Measurements from ENCODE around the gene USP17L10.
"Not testable (repeated sequence)": the region's sequence is repeated elsewhere in the genome, so short reads cannot be mapped to it uniquely, and the experiment has no call there.

Gene USP17L10, protein sequence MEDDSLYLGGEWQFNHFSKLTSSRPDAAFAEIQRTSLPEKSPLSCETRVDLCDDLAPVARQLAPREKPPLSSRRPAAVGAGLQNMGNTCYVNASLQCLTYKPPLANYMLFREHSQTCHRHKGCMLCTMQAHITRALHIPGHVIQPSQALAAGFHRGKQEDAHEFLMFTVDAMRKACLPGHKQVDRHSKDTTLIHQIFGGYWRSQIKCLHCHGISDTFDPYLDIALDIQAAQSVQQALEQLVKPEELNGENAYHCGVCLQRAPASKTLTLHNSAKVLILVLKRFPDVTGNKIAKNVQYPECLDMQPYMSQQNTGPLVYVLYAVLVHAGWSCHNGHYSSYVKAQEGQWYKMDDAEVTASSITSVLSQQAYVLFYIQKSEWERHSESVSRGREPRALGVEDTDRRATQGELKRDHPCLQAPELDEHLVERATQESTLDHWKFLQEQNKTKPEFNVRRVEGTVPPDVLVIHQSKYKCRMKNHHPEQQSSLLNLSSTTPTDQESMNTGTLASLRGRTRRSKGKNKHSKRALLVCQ

GRCh38 chr4:9210357-9210756 lies at the start of gene USP17L10:
Gene USP17L10 (plus strand): TSS chr4:9210657. CDS start chr4:9210657, 0 bp downstream.
- DNase-seq (ENCODE audit: low read depth), result not testable (repeated sequence)

- not testable (repeated sequence) for DNase-seq (ENCODE audit: low read depth)
Observed at GRCh38 chr4:9165990-9166389, 44.5 kb upstream of the USP17L10 start.

- DNase-seq (ENCODE audit: low read depth), result not testable (repeated sequence)
Observed at GRCh38 chr4:9169791-9170459, 40.5 kb upstream of the USP17L10 start, which contains the start of gene FAM90A26. Gene FAM90A26 (plus strand): TSS chr4:9170409. CDS start chr4:9173173, 2,764 bp downstream.

DNA sequence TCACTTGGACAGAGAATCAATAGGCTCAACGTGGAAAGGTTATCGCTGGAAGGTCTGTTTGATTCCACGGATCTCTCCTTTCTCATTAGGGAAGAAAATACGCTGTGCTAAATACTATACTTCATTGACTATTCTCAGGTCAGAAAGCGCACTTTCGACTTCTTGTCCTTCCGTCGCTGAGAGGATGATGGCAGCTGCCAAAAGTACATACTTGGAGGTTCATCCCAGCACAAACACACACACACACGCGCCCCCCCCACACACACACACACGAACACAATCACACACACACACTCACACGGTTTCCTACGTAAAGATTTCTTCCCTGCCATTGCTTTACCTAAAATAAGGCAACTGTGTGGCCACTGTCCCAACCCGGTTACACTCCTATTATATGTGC lies 4.2 kb downstream of the USP17L10 start:
- DNase-seq (ENCODE audit: low read depth), result not testable (repeated sequence)

GRCh38 chr4:9215105-9215504 lies 4.6 kb downstream of the USP17L10 start, which contains the start of gene USP17L11:
Gene USP17L11 (plus strand): TSS chr4:9215405. CDS start chr4:9215405, 0 bp downstream.
- not testable (repeated sequence) for DNase-seq (ENCODE audit: low read depth)

DNA sequence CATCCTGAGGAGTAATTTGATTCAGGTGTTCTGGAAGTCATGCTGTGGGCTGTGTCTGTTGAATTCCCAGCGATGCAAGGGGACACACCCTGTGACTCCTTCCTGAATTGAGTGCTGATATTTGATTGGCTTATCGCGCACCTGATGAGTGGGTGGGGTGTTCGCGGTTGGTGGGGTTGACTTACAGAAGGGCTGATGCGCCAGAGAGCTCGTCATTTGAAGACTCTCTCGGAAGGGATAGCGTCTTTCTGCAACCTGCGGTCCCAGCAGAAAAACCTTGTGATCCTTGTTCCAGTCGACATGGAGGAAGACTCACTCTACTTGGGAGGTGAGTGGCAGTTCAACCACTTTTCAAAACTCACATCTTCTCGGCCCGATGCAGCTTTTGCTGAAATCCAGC lies 9.4 kb downstream of the USP17L10 start, which contains the start of gene USP17L12:
Gene USP17L12, plus strand, starts transcription at position 301 of the 400 bp plus-strand sequence. Its CDS starts 0 bp downstream, at position 301.
- DNase-seq (ENCODE audit: low read depth), result not testable (repeated sequence)

DNA sequence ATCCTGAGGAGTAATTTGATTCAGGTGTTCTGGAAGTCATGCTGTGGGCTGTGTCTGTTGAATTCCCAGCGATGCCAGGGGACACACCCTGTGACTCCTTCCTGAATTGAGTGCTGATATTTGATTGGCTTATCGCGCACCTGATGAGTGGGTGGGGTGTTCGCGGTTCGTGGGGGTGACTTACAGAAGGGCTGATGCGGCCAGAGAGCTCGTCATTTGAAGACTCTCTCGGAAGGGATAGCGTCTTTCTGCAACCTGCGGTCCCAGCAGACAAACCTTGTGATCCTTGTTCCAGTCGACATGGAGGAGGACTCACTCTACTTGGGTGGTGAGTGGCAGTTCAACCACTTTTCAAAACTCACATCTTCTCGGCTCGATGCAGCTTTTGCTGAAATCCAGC lies 14.1 kb downstream of the USP17L10 start, which contains the start of gene USP17L13:
Gene USP17L13, plus strand, starts transcription at position 301 of the 400 bp plus-strand sequence. Its CDS starts 0 bp downstream, at position 301.
- not testable (repeated sequence) for DNase-seq (ENCODE audit: low read depth)

GRCh38 chr4:9230249-9230648 lies 19.8 kb downstream of the USP17L10 start:
- not testable (repeated sequence) for DNase-seq (ENCODE audit: low read depth)

- DNase-seq (ENCODE audit: low read depth), result not testable (repeated sequence)
Observed at GRCh38 chr4:9234085-9234484, 23.6 kb downstream of the USP17L10 start, which contains the start of gene USP17L15. Gene USP17L15 (plus strand): TSS chr4:9234385. CDS start chr4:9234385, 0 bp downstream.

- not testable (repeated sequence) for DNase-seq (ENCODE audit: low read depth)
Observed at GRCh38 chr4:9238461-9238860, 28.0 kb downstream of the USP17L10 start.

- DNase-seq (ENCODE audit: low read depth), result not testable (repeated sequence)
Observed at GRCh38 chr4:9243579-9243978, 33.1 kb downstream of the USP17L10 start, which contains the start of gene USP17L17. Gene USP17L17 (plus strand): TSS chr4:9243879. CDS start chr4:9243879, 0 bp downstream.

DNA sequence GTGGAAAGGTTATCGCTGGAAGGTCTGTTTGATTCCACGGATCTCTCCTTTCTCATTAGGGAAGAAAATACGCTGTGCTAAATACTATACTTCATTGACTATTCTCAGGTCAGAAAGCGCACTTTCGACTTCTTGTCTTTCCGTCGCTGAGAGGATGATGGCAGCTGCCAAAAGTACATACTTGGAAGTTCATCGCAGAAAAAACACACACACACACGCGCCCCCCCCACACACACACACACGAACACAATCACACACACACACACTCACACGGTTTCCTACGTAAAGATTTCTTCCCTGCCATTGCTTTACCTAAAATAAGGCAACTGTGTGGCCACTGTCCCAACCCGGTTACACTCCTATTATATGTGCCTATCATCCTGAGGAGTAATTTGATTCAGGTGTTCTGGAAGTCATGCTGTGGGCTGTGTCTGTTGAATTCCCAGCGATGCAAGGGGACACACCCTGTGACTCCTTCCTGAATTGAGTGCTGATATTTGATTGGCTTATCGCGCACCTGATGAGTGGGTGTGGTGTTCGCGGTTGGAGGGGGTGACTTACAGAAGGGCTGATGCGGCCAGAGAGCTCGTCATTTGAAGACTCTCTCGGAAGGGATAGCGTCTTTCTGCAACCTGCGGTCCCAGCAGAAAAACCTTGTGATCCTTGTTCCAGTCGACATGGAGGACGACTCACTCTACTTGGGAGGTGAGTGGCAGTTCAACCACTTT lies 37.7 kb downstream of the USP17L10 start, which contains the start of gene USP17L18:
Gene USP17L18, plus strand, starts transcription at position 678 of the 728 bp plus-strand sequence. Its CDS starts 0 bp downstream, at position 678.
- not testable (repeated sequence) for DNase-seq (ENCODE audit: low read depth)

- not testable (repeated sequence) for DNase-seq (ENCODE audit: low read depth)
Observed at GRCh38 chr4:9253078-9253477, 42.6 kb downstream of the USP17L10 start, which contains the start of gene USP17L19. Gene USP17L19 (plus strand): TSS chr4:9253378. CDS start chr4:9253378, 0 bp downstream.

DNA sequence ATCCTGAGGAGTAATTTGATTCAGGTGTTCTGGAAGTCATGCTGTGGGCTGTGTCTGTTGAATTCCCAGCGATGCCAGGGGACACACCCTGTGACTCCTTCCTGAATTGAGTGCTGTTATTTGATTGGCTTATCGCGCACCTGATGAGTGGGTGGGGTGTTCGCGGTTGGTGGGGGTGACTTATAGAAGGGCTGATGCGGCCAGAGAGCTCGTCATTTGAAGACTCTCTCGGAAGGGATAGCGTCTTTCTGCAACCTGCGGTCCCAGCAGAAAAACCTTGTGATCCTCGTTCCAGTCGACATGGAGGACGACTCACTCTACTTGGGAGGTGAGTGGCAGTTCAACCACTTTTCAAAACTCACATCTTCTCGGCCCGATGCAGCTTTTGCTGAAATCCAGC lies 47.4 kb downstream of the USP17L10 start, which contains the start of gene USP17L20:
Gene USP17L20, plus strand, starts transcription at position 301 of the 400 bp plus-strand sequence. Its CDS starts 0 bp downstream, at position 301.
- not testable (repeated sequence) for DNase-seq (ENCODE audit: low read depth)
